GM18867 (cell line): ENCODE data around the gene ATP8A1.
A peak's percentile ranks its signal among the peaks of the same experiment; 100 is the strongest.

Experiments
- ATAC-seq: cut with Tn5 transposase; IDR thresholded peaks from one replicate; pipeline ENCODE4 v1.9.1; 2021; ENCODE audit warnings: mild to moderate bottlenecking, moderate library complexity; ENCODE audit not compliant: unreplicated experiment

Gene ATP8A1

GRCh38 chr4:42574870-42575430, 82.0 kb downstream of the ATP8A1 start:
- ATAC-seq, result no peak

DNA sequence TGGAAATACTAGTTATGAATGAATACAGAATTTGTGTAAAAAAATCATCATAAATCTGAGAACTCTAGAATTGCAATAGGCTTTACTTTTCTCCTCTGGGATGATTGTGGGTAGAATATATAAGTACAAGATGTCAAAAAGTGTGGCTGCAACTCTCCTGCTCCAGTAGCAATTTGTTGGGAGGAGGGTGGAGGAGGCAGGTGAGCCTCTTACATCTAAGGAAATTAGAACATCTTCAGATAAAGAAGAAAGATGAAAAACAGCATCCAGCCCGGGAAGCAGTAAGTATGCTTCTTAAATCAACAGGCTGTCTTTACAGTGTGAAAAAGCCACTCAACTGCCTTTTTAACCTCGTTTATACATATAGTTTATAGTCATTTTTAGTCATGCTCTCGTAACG, 83.7 kb downstream of the ATP8A1 start:
- no peak for ATAC-seq

DNA sequence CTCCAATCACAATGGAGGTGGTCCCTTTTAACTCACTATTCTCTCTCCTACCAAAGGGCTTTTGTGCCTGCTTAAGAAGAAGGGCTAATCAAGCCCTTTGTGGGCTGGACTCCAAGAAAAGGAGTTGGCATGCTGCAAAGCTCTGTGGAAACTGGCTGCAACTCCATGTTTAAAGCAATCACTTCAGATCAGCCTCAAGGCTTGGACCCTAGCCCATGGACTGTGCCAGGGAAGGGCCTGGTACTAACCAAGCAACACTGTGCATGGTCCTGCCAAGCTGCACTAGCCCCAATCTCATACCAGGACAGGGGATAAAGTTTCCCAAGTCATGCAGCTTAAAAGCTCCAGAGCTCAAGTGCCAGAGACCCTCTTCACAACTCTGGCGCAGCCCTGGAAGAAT, 86.7 kb downstream of the ATP8A1 start:
- ATAC-seq, result no peak

DNA sequence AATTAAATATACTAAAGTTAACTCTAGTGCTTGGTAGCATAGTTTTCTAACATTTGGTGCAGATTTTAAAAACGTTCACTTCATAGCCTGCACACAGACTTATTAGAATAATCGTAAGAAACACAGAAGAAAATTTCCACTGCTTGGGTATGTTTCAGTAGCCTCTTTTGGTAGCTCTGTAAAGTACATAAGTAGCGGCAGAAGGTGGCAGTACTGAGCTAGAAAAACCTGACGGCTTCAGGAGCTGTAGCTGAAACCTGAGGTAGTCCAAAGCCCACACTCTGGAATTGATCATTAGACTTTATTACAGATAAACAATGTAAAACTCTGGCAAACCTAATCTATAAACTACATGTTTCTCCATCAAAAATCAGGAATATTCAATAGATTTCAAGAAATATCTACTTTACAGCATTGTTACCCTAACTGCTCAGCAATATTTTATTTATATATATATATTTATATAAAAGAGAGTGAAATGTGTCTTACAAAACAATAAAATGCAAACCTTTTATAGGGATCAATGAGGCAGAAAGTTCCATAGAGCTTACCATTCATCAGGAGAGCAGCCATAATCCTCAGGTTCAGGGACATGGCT, 88.2 kb downstream of the ATP8A1 start:
- ATAC-seq, result peak; percentile 96

GRCh38 chr4:42566835-42567234, 90.1 kb downstream of the ATP8A1 start:
- ATAC-seq, result no peak

DNA sequence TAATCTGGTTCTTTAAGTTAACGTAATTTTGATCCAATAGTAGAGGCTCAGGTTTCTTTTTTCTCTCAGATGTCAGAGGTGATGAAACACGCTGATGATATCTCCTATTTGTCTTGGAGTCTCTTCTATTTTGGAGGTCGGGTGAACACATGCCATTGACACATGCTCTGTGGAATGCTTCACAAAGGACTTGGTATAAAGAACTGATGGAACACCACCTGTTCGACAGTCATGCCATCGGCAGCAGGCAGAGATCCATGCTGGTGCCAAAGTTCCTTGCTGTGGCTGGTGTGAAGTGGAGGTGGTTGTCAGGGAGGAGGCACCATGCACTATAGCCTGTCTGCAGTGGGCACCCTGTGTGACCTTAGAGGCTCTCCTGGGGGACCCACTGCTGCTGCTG, 94.9 kb downstream of the ATP8A1 start:
- ATAC-seq, result no peak

- no peak for ATAC-seq
Measured at GRCh38 chr4:42561031-42561430, 95.9 kb downstream of the ATP8A1 start.

- no peak for ATAC-seq
Measured at GRCh38 chr4:42560467-42560861, 96.4 kb downstream of the ATP8A1 start.

- ATAC-seq, result no peak
Measured at GRCh38 chr4:42558156-42558555, 98.7 kb downstream of the ATP8A1 start.

GRCh38 chr4:42555828-42556227, 101.1 kb downstream of the ATP8A1 start:
- no peak for ATAC-seq

DNA sequence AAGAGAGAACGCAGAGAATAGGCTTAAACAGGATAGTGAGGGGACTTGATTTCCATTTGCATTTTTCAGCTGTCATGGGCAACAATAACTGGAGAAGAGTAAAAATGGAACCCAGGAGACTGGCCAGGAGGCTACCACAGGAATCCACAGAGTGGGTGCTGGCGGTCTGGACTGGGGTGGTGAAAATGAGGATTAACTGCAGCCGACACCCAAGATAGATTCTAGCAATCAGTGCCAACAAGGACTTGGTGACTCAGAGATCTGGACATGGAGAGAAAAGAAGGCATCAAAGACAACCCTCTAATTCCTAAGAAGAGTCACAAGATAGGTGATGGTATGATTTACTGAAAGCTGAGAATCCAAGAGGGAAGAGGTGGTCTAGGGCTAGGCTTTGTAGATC, 102.8 kb downstream of the ATP8A1 start:
- no peak for ATAC-seq

GRCh38 chr4:42549896-42550295, 107.0 kb downstream of the ATP8A1 start:
- no peak for ATAC-seq

- no peak for ATAC-seq
Measured at GRCh38 chr4:42547805-42548204, 109.1 kb downstream of the ATP8A1 start.

DNA sequence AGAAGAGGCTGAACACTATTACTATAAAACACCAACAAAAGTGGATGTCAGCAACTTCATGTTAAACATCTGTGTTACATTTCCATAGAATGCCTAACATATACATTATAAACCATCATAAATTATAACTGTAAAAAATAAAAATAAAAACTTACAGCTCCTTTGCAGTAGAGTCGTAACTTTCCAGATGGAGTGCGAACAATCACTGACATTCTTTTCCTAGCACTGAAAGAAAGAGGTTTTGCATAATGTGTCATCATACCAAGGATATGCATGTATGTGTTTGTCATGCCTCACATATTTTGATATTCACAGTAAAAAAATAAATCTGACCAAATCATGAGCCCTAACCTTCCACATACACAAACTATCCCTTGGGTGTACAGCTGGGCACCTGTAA, 113.1 kb downstream of the ATP8A1 start:
- ATAC-seq, result no peak

DNA sequence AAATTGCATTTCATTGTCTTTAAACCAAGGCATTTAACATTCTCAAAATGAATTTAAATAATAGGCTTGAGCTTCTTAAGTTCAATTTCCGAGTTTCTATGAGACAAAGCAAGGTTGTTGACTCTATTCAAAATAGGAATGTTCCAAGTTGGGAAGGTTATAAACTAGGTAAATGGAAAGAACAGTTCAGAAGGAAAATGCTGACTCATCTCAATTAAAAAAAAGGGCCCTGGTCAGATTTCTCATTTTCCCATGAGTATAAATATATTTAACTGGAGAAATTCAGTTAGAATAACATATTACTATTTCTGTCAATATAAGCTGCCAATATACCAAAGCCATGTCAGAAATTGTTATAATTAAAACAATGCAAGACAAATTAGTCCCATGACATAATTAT, 113.8 kb downstream of the ATP8A1 start:
- ATAC-seq, result no peak

DNA sequence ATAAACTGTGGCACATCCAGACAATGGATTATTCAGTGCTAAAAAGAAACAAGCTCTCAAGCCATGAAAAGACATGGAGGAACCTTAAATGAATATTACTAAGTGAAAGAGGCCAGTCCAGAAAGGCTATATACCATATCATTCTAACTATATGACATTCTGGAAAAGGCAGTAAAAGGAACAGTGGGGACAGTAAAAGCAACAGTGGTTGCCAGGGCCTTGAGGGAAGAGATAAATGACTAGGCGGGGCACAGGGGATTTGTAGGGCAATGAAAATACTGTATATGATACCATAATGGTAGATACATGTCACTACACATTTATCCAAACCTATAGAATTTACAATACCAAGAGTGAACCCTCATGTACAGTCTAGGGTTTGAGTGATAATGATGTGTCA, 115.3 kb downstream of the ATP8A1 start:
- ATAC-seq, result no peak

DNA sequence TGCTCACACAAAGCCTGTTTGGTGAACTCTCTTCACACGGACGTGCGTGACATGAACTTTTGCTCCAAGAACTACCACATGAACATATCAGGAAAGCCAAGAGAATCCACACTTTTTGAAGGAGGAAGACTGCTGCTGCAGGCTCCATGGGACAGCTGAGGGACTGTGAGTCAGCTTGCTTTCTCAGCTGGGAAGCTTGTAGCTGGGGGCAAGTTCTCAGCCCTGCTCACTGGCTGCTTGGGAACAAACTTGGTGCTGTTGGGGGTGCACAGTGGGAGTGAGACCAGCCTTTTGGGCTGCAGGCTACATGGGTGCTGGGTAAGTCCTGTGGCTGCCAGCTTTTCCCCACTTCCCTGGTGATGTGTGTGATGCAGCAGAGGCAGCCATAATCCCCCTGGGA, 123.9 kb downstream of the ATP8A1 start:
- ATAC-seq, result no peak

DNA sequence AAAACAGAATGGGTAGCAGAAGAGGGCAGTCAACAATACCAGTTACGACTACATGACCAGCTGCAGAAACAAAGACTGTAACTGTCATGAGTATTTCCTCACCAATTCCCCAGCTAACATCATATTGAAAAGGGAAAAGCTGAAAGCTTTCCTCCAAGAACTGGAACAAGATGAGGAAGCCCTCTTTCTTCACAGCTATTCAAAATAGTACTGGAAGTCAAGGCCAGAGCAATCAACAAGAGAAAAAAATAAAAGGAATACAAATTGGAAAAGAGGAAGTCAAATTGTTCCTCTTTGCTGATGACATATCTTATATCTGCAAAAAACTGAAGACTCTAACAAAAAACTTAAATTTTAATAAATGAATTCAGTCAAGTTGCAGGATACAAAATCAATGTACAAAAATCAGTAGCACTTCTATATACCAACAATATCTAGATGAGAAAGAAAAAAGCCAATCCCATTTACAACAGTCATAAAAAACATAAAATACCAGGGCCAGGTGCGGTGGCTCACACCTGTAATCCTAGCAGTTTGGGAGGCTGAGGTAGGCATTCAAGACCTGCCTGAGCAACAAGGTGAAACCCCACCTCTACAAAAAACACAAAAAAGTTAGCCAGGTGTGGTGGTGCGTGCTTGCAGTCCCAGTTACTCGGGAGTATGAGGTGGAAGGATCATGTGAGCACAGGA, 125.4 kb downstream of the ATP8A1 start:
- no peak for ATAC-seq

GRCh38 chr4:42523066-42523718, 133.7 kb downstream of the ATP8A1 start:
- ATAC-seq, result no peak

DNA sequence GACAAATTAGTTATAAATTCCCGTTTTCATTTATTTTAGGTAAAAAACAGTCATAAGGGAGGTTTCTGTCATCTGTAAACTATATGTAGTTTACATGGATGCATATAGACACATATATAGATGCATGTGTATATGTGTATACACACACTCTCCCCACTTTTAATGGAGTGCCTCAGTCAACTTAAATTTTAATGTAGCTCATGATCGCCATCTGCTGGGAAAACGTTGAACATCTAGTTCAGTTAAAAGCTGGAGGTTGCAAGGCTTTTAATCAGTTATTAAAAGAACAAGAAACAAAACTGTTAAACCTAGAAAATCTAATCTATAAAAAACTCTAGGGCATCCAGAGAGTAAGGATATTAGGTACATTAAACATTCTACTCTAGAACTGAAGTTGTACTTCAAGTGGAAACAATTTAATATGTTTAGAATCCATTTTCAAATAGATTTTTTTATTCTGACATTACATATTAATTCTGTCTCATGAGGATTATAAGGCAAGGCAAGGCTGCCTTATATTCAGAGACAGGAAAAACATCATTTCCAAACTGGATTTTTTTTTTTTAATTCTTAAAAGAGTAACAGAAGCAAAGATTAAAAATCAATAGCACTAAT, 137.0 kb downstream of the ATP8A1 start:
- ATAC-seq, result peak; percentile 56

DNA sequence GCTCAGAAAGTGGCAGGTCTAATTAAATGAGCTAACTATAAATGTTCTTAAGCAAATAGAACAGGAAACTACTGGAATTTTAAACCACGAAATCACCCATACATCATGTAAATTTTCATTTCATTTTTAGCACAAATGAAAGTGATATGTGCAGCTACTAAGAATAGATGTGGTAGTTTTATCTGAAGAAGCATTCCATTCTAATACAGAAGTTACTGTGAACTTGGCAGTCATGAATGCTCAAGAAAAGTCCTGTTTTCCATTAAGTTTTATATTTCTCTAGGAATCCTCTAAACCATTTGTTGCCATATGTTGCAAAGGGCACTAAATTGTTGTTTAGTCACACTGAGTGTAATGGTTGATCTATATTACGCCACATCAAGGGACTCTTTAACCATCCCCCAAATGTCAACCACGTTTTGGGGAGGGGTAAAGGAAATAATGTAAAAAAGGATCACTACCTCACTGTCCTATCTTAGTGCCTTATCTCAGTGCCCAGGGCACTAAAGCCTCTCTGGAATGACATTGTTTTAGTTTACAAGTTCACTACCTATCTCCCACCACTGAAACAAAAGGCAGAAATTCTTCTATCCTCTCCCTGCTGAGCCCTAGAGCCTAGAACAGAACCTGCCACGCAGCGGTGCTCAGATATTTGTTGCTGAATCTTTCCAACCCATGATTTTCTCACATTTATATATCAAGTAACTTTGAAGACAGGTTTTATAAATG, 141.6 kb downstream of the ATP8A1 start:
- ATAC-seq, result no peak
